Measurements from ENCODE around the gene CDH13. TPM values are rescaled to one million over a fixed set of nuclear protein-coding genes. Genes with fewer than 3 reads are reported as not detected.

The CDH13 gene
- total and polyA plus RNA-seq, 9 of the 15 experiments (the other 6 are each of a cell fraction or from before 2014, with no cell fraction given) = 0.03 TPM; not detected in 8

DNA sequence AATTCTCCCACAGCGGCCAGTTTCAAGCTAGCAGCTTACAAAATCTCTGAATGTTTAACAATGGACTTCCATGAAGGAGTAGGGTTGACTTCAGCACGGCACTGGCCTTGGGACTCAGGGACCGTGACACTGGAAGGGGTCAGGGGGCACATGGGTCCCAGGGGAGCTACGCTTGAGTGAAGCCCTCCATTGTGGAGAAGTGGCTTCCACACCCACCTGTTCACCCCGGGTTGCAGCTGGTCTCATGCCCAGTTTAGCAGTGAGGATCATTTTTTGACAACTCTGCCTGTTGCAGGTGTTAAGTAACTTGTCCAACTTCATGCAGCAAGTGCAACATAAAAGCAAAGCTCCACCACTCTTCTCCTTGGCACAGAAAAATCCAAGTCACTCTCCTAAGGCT is 510.2 kb downstream of the CDH13 start (continued):
- TF ChIP-seq ILK (tag; IDR thresholded peaks at IDR 0.05; ENCODE audit: borderline replicate concordance, low read depth) (no peak), GTF2E2 (tag; IDR thresholded peaks at IDR 0.05) (no peak), GTF2A2 (tag; IDR thresholded peaks at IDR 0.05) (no peak), ZNF551 (CRISPR knock-in tag; IDR thresholded peaks at IDR 0.05) (no peak), CBX1 (IDR thresholded peaks at IDR 0.05; ENCODE audit: low read depth) (no peak), CHD1 (IDR thresholded peaks at IDR 0.05; ENCODE audit: low read length) (no peak)

DNA sequence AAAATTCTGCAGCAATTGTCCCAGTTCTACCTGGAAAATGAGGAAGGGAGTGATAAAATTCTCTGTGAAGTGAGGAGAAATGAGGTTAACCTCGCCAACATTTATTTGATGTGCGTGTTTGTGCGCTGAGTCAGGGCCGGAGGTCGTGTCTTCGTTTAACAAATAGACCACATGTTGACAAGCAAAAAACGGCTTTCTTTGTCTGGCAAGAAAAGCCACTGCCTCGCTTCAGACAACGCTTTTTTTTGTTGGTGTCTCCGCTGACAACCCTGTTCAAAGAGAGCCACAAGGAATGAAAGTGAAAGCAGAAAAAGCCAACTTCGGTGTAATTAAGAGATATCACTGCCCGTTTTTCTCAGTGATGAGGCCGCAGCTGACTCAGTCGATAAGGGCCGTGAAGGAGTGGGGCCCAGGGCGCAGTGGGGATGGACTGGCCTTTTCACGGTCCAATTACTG is 510.6 kb downstream of the CDH13 start:
- Histone ChIP-seq H2AFZ (ENCODE audit: low read depth, low read length) (no peak overlapping the region), H3K9ac (ENCODE audit: insufficient read depth in 1 of 2, low read depth in 2 of 2, low read length in 2 of 2) (no peak overlapping the region), H3K4me3 (no peak overlapping the region), H3K27me3 (ENCODE audit: control insufficient read depth in 2 of 2, insufficient read depth in 2 of 2, low read length in 2 of 2) (no peaks in the 10 kb centered on the region; a peak in 1 of 5 replicates), H4K20me1 (replicated peaks; ENCODE audit: control insufficient read depth, insufficient read depth, low read length) (no peaks in the 10 kb centered on the region), H3K79me2 (ENCODE audit: control insufficient read depth, insufficient read depth, low read length) (no peaks in the 10 kb centered on the region), H3K4me1 (replicated peaks in 1 of 2; ENCODE audit: control insufficient read depth in 2 of 2, insufficient read depth in 2 of 2, low read length in 2 of 2) (no peaks in the 10 kb centered on the region), H3K36me3 (ENCODE audit: control insufficient read depth, insufficient read depth, low read length) (no peaks in the 10 kb centered on the region), H3K27ac (ENCODE audit: extremely low read depth, low read depth, low read length) (no peak overlapping the region), H3K9me3 (replicated peaks; ENCODE audit: control insufficient read depth, insufficient read depth, low read depth, low read length) (no peaks in the 10 kb centered on the region), H3K9me1 (ENCODE audit: control insufficient read depth, insufficient read depth, low read length) (no peaks in the 10 kb centered on the region), H3K4me2 (ENCODE audit: insufficient read depth, low read length) (no peak overlapping the region)
- TF ChIP-seq ZBTB1 (CRISPR knock-in tag; IDR thresholded peaks at IDR 0.05; ENCODE audit: borderline replicate concordance, low read depth) (no peak), NFE2 (IDR thresholded peaks at IDR 0.05; ENCODE audit: low read depth) (no peak), ZNF445 (CRISPR knock-in tag; IDR thresholded peaks at IDR 0.05; ENCODE audit: low read depth) (no peak), BCL6 (CRISPR knock-in tag; IDR thresholded peaks at IDR 0.05) (no peak), ZNF174 (CRISPR knock-in tag; IDR thresholded peaks at IDR 0.05) (no peak), ZNF224 (CRISPR knock-in tag; IDR thresholded peaks at IDR 0.05) (no peak), ELK3 (CRISPR knock-in tag; IDR thresholded peaks at IDR 0.05) (no peak), PHF20 (IDR thresholded peaks at IDR 0.05; ENCODE audit: partially characterized antibody) (no peak), NKRF (IDR thresholded peaks at IDR 0.05; ENCODE audit: borderline replicate concordance) (no peak), EHMT2 (IDR thresholded peaks at IDR 0.05) (no peak), SOX6 (IDR thresholded peaks at IDR 0.05) (no peak), PML (IDR thresholded peaks at IDR 0.05; ENCODE audit: low read length) (no peak)
- TF ChIP-seq, protein P1, sequence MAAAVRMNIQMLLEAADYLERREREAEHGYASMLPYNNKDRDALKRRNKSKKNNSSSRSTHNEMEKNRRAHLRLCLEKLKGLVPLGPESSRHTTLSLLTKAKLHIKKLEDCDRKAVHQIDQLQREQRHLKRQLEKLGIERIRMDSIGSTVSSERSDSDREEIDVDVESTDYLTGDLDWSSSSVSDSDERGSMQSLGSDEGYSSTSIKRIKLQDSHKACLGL (CRISPR knock-in tag; IDR thresholded peaks at IDR 0.05; ENCODE audit: borderline replicate concordance, poor library complexity, severe bottlenecking) = no peak
- BruUV-seq (replicated peaks) = no TSS peak
- ChIA-PET CTCF (ENCODE audit: low intra/inter-chr PET ratio) (no interaction called here), POLR2A (interaction anchor here (0.6 to 0.7 kb wide), 2 partner anchors 51 to 296 kb away, joined by 3 read pairs; no protein-coding TSS in a partner anchor)
- FAIRE-seq (no peak), ATAC-seq (no peak), DNase-seq (ENCODE audit: extremely low read depth in 1 of 4, low spot score in 3 of 4) (no peak)
- in situ Hi-C loops (cut with MboI) (no loop called here), intact Hi-C loops (cut with micrococcal nuclease) (no loop called here)
- 3% methylated on average over 17 of the region's 17 CpGs for WGBS (ENCODE audit: insufficient coverage, low coverage, missing lambda C conversion rate)

Data from K562 (cell line).